Measurements from ENCODE around the gene NAB2.

Gene NAB2

DNA sequence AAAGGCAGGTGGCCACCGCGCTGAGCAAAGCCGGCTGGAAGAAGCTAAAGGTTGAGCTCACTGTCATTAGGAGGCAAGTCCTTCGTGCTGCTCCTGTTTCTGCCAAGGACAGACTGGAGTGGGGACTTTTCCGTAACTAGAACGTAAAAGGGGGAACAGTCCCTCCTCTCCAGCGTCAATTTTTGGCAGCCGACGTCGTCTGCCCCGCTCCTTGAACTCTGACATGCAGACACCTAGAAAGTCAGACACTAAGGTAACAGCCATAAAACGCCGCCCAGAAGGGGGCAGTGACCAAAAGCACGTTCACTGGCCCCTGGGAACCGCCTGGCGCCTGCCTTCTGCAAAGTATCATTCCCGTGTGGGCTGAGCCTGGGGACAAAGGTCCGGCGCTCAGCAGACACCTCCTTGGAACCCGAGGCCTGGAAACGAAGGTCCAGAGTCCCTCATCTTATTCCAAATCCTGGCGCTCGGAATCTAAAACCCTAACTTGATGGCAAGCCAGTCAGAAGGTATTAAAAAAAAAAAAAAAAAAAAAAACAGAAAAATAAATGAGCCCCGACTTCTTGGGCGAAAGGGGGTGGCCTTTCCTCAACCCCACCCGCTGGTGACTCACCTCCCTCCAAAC is 38.3 kb downstream of the NAB2 start:
- TF ChIP-seq RAD21 (IDR thresholded peaks at IDR 0.05; ENCODE audit: low read depth), result peak; percentile 27; the same call in 1 of the 2 replicates
- TF ChIP-seq, protein P1, sequence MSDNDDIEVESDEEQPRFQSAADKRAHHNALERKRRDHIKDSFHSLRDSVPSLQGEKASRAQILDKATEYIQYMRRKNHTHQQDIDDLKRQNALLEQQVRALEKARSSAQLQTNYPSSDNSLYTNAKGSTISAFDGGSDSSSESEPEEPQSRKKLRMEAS (IDR thresholded peaks at IDR 0.05), result peak; percentile 74; the same call in 1 of the 2 replicates
- TF ChIP-seq, protein P2, sequence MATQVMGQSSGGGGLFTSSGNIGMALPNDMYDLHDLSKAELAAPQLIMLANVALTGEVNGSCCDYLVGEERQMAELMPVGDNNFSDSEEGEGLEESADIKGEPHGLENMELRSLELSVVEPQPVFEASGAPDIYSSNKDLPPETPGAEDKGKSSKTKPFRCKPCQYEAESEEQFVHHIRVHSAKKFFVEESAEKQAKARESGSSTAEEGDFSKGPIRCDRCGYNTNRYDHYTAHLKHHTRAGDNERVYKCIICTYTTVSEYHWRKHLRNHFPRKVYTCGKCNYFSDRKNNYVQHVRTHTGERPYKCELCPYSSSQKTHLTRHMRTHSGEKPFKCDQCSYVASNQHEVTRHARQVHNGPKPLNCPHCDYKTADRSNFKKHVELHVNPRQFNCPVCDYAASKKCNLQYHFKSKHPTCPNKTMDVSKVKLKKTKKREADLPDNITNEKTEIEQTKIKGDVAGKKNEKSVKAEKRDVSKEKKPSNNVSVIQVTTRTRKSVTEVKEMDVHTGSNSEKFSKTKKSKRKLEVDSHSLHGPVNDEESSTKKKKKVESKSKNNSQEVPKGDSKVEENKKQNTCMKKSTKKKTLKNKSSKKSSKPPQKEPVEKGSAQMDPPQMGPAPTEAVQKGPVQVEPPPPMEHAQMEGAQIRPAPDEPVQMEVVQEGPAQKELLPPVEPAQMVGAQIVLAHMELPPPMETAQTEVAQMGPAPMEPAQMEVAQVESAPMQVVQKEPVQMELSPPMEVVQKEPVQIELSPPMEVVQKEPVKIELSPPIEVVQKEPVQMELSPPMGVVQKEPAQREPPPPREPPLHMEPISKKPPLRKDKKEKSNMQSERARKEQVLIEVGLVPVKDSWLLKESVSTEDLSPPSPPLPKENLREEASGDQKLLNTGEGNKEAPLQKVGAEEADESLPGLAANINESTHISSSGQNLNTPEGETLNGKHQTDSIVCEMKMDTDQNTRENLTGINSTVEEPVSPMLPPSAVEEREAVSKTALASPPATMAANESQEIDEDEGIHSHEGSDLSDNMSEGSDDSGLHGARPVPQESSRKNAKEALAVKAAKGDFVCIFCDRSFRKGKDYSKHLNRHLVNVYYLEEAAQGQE (IDR thresholded peaks at IDR 0.05; ENCODE audit: low read depth), result no peak

DNA sequence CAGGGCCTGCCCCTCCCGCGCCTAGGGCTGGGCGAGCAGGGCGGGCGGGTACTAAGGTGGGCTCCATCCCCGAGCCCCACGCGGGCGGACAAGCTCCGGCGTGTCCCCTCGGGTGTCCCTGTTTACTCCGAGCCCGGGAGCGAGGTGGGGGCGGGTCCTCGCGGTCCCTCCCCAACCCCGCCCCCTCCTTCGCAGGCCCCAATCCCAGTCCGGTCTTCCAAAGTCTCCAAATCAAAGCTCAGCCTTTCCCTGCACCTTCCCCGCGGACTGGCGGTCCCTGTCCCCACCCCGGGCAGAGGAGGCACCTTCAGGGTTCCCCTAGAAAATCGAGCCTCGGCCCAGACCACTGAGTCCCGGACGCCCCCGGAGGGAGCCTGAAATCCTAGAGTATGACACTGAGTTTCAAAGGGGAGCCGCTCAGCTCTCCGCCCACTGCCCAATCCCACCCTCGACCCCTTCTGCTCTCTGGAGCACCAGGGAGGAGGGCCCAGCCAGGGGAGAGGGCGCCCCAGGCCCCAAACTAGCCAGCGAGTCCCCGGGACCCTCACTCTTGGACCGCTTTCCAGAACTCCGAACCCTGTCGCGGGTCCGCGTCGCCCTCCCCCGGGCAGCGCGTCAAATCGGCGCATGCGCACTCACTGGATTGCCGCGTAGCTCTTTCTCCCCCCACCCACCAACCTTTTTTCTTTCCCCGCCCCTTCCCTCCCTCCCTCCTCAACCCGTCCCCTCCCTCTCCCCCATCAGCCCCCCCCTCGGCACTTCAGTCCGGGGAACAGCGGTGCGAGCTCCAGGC is 39.0 kb downstream of the NAB2 start, which contains the start of gene LRP1:
Gene LRP1, plus strand, starts transcription at position 758 of the 793 bp plus-strand sequence. CDS start 482 bp downstream, outside the sequence.
- TF ChIP-seq, protein P1 (IDR thresholded peaks at IDR 0.05), result peak; percentile 37; the same call in 1 of the 2 replicates
- TF ChIP-seq RAD21 (IDR thresholded peaks at IDR 0.05; ENCODE audit: low read depth), result no peak
- TF ChIP-seq EGR1 (IDR thresholded peaks at IDR 0.05), result peak; percentile 32; the same call in 1 of the 2 replicates
- peak; percentile 33; the same call in 1 of the 2 replicates for TF ChIP-seq TEAD4 (IDR thresholded peaks at IDR 0.05)
- no peak for TF ChIP-seq TCF12 (IDR thresholded peaks at IDR 0.05; ENCODE audit: low read depth)
- no peak for TF ChIP-seq FOXM1 (IDR thresholded peaks at IDR 0.05; ENCODE audit: borderline replicate concordance, low read depth)
- TF ChIP-seq, protein P3, sequence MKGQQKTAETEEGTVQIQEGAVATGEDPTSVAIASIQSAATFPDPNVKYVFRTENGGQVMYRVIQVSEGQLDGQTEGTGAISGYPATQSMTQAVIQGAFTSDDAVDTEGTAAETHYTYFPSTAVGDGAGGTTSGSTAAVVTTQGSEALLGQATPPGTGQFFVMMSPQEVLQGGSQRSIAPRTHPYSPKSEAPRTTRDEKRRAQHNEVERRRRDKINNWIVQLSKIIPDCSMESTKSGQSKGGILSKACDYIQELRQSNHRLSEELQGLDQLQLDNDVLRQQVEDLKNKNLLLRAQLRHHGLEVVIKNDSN (IDR thresholded peaks at IDR 0.05), result no peak
- TF ChIP-seq, protein P2 (IDR thresholded peaks at IDR 0.05; ENCODE audit: low read depth), result no peak
- no peak for TF ChIP-seq EP300 (IDR thresholded peaks at IDR 0.05; ENCODE audit: borderline replicate concordance)
- TF ChIP-seq ZBTB7A (IDR thresholded peaks at IDR 0.05; ENCODE audit: low read depth), result peak; percentile 94; the same call in 1 of the 2 replicates
- TF ChIP-seq YY1 (IDR thresholded peaks at IDR 0.05; ENCODE audit: low read depth), result no peak
- TF ChIP-seq TAF1 (IDR thresholded peaks at IDR 0.05; ENCODE audit: low read depth), result peak; percentile 34; the same call in 1 of the 2 replicates
- TF ChIP-seq CREB1 (IDR thresholded peaks at IDR 0.05; ENCODE audit: low read depth), result no peak; the same call in 1 of the 2 replicates

DNA sequence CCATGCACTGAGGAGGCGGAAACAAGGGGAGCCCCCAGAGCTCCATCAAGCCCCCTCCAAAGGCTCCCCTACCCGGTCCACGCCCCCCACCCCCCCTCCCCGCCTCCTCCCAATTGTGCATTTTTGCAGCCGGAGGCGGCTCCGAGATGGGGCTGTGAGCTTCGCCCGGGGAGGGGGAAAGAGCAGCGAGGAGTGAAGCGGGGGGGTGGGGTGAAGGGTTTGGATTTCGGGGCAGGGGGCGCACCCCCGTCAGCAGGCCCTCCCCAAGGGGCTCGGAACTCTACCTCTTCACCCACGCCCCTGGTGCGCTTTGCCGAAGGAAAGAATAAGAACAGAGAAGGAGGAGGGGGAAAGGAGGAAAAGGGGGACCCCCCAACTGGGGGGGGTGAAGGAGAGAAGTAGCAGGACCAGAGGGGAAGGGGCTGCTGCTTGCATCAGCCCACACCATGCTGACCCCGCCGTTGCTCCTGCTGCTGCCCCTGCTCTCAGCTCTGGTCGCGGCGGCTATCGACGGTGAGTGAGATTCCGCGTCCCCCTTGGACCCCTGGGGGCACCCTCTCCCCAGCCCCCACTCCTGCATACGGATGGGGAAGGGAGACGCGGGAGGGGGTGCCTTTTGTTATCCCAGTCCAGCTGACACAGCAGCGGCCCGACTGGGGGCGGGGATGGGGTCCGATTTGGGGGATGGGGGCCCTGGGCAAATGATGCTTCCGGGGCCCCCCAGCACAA is 39.8 kb downstream of the NAB2 start:
- TF ChIP-seq EP300 (IDR thresholded peaks at IDR 0.05; ENCODE audit: borderline replicate concordance) (no peak), CREB1 (IDR thresholded peaks at IDR 0.05; ENCODE audit: low read depth) (no peak), TAF1 (IDR thresholded peaks at IDR 0.05; ENCODE audit: low read depth) (no peak), TEAD4 (IDR thresholded peaks at IDR 0.05) (no peak), EGR1 (IDR thresholded peaks at IDR 0.05) (no peak), FOXM1 (IDR thresholded peaks at IDR 0.05; ENCODE audit: borderline replicate concordance, low read depth) (no peak), RAD21 (IDR thresholded peaks at IDR 0.05; ENCODE audit: low read depth) (no peak), TCF12 (IDR thresholded peaks at IDR 0.05; ENCODE audit: low read depth) (no peak)
- TF ChIP-seq, protein P1 (IDR thresholded peaks at IDR 0.05), result no peak
- TF ChIP-seq, protein P2 (IDR thresholded peaks at IDR 0.05; ENCODE audit: low read depth), result no peak
- TF ChIP-seq, protein P3 (IDR thresholded peaks at IDR 0.05), result no peak

Data from Ishikawa (cell line).